NCI-H82 treated with DMSO at 0.1 percent for 48 hours (cell line): ENCODE results near the gene NRXN3.

Source experiments
- DNase-seq: peaks from one replicate; lab custom pipeline; 2025; ENCODE audit not compliant: unreplicated experiment; lab: John Stamatoyannopoulos, UW

Gene NRXN3

DNA sequence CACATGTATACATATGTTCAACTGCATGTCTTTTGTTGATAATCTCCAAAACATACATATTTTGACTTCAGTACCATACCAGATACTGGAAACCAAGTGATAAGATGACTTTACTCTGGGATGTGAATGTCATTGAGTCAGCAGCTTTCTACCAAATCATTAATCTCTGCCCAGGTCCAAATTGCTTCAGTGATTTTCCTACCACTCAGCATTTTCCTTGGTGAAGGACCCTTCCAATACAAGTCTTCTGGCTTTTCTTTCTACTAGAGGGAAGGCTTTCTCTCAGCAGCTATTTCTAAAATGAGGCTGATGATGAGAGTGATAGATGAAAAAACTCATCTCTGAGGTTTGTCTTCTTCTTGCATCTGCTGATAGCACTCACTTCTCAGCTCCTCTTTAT lies 1008.5 kb downstream of the NRXN3 start:
- no peak for DNase-seq

DNA sequence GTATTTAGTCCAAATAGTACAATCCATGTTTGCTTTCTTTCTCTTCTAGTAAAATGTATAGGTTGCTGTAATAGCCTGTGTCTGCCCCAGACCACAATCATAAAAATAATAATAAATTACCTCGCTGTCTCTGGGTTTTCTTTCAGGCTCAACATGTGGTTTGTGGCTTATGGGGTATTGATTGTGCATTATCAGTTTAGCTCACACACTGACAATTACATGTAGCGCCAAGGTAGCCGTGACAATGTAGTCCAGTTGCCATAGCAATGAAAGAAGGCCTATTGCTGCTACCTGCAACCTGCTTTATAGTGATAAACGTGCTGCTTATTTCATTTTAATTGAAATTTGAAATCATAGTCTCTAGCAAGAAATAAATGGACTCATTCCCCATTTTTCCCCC lies 1009.8 kb downstream of the NRXN3 start:
- no peak for DNase-seq

DNA sequence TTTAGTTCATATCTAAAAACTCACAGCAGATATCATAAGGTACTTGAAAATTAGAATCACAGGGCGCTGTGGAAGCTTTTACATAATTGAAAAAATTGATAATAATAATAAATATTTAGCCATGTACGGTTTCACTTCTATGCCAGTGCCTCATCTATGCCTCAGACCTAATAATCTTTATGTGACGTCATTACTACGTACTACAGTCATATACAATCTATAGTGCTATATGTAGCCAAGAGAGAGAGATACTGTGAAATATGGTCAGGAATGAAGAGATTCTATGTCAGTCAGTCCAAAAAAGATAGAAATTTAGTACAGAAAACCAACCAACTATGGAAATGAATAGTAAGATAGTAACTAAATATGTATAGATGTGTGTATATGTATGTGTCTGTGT lies 1010.5 kb downstream of the NRXN3 start:
- no peak for DNase-seq

DNA sequence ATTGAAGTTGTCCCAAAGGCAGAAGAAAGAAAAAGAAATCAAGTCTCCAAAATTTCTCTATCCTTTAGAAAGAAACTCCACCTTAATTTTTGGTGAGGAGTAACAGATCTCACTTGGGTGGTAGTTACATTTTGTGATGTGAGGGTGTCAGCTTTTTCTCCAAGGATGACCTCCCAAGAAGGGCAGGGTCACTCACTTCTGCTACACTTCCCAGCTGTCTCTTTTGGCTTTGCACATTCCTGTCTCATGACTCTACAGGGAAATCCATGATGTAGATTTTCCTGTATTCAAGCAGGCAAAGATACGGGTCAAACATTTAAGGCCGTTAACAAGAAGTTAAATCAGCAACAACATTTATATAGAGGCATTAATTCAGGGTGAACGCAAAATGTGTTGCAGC lies 1016.4 kb downstream of the NRXN3 start:
- DNase-seq = no peak

DNA sequence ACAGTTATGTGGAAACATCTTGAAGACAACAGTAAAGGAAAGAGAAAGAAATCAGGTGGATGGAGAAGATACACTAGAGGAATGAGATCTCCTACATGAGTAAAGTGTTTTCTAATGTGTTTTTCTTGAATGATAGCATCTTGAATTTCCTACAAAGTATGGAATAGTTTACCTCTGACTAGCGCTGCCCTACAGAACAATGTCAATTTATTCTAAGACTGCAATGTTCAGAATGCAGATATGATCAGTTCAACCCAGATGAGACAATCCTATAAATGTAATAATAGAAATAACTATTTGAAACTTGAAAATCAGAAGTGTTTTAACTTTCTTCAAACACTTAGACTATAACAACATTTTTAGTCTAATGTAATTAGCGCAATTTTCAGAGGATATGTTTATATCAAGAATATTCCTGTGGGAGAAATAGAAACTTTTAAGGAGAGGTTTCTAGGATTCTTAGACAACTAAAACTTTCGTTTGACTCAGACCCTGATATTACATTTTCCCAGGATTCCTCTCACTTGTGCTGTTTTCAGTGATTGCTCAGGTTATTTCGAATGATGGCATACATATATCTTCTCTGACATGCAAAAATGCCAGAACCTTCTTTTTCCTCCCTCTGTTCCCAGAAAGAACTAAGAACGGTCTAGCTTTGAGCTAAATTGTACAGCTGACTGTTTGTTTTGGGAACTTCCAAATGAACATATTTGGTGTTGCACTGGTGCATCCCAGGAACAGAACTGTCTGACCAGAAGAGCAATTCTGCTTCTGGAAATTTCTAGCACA lies 1023.7 kb downstream of the NRXN3 start:
- DNase-seq = no peak

DNA sequence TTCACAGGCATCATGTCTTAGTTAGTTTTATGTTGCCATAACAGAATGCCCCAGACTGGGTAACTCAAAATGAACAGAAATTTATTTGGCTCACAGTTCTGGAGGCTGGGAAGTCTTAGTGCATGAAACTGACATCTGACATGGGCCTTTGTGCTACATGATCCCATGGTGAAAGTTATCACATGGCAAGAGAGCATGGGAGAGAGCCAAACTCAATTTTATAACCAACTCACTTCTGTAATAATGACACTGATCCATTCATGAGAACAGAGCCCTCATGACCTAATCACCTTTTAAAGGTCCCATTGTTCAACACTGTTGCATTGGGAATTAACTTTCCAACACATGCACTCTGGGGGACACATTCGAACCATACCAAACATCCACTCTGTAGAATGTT lies 1026.0 kb downstream of the NRXN3 start:
- DNase-seq = no peak

DNA sequence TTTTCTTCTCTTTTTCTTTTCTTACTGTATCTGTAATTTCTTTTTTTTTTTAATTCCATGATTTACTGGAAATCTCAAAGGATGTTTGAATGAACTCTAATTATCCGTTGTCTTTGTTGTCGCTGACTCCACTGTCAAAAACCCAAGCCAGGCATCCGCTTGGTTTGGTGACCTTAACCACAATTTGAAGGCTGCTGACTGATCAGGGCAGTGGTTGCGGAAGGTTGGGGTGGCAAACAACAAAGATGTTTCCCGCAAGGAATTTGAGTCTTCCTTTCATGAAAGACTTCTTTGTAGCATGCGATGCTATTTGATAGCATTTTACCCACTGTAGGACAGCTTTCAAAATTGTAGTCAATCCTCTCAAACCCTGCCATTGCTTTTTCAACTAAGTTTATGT lies 1027.3 kb downstream of the NRXN3 start:
- no peak for DNase-seq

DNA sequence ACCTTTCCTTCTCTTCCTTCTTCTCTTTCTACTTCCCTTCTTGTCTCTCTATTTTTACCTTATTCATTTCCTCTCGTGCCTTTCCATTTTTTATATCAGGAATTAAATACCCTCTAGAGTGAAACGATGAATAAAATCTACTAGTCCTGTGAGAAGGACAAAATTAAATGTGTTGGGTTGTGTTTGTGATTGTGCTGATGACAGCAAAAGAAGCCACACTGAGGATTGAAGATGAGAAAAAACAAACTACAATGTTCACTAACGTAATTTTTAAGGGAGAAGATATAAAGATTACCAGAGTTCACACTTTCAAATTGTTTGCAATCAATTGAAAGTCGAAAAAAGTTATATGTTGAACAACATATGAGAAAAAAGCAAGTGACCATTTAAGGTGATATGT lies 1029.0 kb downstream of the NRXN3 start:
- DNase-seq = no peak

DNA sequence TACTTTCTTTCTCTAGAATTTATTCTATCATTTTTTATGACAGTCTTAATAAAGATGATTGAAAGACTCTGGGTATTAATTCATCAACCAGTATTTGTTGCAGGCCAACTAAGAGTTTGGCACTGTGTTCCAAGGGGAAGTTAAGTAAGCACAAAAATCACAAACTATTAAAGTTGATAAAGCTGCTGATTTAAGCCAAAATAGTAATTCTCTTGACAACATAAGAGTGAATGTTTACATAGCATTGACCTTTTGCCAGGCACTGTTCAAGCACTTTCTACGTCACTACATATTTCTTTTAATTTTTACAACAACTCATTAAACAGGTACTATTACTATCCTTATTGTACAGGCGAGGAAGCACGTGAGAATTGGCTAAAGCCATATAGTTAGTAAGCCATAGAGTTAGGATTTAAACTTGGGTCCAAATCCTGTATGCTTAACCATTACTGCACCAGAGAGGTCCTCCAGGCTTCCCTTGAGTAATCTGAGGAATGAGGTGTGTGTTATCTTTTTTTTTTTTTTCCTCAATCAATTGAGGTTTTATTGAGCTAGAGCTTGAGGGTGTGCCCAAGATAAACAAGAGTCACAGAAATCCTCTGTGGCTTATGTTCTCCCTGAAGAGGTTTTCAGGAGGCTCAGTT lies 1031.5 kb downstream of the NRXN3 start:
- DNase-seq = no peak

DNA sequence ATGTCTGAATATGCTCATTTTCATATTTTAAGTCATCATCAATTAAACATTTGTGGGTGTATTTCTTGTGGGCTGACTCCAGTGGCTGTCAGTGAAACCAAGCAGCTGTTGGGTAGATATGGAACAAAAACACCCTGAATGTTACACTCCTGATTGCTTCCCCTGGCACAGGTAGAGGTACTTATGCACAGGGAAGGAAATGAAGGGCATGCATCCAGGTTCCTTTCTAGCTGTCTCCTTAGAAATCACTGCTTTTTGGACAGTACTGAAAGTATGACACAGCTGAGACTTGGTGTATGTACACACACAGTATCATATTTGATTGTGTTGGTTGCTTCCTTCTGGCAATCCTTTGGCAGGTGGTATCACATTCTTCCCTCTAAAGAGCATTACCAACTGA lies 1034.4 kb downstream of the NRXN3 start:
- no peak for DNase-seq

DNA sequence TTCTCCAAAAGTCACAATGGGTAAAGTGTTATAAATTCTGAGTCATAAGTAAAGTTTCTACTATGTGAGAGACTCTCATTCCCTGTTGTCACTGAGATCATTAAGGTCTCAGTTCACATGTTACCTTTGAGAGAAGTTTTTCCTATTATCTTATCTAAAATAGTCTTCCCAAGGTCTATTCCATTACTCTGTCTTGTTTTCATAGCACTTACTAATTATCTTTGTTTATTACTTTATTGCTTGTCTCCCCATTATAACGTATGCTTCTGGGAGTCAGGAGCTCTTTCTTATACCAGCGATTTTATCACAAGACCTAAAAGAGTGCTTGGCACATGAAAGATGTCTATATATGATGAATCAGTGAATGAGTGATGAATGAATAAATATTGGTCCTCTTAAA lies 1039.2 kb downstream of the NRXN3 start:
- DNase-seq = no peak

DNA sequence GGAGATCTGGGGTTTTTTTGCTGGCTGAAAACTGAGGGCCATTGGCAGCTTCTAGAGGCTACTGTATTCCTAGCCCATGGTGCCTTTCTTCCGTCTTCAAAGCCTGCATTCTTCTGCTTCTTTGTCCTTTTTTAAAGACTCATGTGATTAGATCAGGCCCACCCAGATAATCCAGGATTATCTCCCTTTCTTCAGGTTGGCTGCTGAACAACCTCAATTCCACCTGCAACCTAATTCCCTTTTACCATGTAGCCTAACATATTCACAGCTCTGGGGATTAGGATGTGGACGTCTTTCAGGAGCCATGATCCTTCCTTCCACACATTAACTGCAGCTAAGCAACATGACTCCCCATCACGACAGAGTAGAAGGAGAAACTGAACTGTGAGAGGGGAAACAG lies 1055.6 kb downstream of the NRXN3 start:
- no peak for DNase-seq

DNA sequence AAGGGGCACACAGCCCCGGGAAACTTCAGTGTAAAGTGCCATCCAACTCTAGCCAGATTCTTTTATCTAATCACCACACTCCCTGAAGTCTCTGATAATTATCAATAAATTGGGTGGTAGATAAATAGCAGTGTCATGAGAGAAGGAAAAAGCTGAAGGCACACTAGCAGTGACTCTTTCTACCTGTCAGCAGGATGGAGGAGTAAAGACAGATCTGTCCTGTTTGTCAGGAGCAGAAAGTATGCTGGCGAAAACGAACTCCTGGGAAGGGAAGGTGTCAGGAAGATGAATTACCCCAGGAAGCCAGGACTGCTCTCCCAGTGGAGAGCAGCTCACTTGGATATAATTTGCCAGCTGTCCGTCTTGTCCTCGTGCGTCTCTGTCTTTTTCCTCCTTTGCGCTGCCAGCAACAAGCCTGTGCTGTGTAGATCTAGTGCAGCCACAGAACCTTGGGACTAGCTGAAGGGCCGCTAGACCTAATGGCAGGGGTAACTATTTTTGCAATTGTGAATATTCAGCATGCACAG lies 1059.3 kb downstream of the NRXN3 start:
- no peak for DNase-seq

DNA sequence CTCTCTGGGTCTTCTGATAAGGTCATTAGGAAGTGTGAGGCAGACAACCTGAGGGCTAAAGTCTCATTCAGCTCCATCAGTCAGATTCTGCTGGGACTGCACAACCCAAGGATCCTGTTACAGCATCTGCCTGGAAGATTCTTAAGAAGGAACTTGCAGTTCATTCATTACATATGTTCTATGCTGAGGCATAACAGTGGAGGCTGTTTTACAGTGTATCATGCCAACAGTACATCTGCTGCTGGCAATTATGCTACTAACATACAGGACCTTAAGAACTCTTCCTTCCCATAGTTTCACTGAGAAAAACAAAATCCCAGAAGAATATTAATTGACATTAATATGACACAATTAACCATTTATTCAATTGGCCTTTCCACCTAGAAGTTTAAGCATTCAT lies 1072.5 kb downstream of the NRXN3 start:
- DNase-seq = no peak

DNA sequence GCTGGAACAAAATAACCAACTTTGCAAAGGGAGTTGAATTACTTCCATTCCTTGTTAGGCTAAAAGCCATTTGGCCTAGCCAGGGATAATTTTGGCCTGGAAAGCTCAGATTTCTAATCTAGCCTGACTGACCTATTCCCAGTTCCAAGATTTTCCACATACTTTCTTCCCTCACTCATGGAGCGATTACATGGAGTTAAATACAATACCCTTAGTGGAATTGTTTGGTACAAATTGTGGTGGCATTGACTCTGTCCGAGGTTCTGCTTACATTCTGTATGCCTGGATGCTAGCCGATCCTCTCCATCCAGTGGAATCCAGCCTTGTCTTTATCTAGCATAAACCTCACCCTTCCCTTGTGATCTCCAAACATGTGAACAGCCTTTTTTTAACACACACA lies 1076.0 kb downstream of the NRXN3 start:
- DNase-seq = no peak

DNA sequence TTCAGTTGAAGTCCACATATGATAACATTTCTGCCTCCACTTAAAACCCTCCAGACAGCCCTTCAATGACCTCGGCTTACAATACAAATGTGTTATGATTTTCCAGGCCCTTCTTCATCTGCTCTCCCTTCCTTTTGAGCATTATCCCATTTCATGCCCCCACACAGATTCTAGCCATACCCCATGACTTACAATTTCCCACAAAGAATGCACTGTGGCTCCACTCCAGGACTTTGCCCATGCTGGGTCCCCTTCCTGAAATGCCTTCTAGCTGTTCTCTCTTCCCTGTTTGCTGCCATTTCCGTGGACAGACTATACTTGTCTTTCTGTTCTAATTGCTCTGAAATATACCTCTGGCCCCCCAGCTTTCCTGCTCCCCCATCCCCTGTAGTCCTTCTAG lies 1078.0 kb downstream of the NRXN3 start:
- DNase-seq = no peak

DNA sequence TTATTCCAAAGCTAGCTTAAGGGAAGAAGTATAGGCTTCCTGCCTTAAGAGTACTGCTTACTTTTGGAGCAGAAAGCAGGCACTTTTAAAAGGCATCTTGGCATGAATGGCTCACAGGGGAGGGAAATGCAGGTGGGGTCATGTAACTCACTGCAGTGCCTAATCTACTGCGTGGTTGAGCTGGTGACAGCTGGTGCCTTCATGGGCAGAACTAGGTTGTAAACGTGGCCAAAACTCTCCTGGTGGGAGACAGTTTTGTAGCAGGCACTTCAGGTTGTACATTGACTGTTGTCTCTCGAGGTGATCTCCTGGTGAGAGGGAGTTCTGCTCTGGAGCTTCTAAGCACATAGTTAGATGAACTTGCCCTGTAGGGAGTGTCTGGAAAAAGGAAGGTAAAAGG lies 1078.6 kb downstream of the NRXN3 start:
- DNase-seq = no peak

DNA sequence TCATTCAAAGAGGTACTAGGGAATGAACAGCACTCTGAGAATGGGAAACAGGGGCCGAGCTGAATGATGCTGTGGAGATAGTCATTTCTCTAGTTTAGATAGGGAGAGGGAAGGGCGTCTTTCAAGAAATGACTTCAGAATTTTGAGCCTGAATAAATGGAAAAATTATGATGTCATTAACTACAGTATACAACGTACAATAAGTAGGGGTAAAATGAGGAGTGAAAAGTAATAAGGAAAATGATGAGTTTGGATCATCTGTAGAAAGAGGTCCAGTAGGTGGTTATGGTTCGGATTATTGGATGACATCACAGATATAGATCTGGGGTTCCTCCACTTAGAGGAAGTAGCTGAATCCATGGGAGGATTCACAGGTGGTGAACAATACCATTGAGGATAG lies 1081.1 kb downstream of the NRXN3 start:
- DNase-seq = no peak

DNA sequence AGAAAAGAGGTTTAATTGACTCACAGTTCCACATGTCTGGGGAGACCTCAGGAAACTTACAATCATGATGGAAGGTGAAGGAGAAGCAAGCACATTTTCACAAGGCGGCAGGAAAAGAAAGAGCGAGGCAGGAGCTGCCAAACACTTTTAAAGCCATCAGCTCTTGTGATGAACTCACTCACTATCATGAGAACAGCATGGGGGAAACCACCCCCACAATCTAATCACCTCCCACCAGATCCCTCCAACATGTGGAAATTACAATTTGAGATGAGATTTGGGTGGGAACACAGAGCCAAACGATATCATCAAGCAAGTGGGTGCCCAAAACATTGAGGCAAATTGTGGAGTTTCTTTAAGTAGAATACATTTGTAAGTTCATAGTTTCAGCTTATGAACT lies 1083.4 kb downstream of the NRXN3 start:
- no peak for DNase-seq

DNA sequence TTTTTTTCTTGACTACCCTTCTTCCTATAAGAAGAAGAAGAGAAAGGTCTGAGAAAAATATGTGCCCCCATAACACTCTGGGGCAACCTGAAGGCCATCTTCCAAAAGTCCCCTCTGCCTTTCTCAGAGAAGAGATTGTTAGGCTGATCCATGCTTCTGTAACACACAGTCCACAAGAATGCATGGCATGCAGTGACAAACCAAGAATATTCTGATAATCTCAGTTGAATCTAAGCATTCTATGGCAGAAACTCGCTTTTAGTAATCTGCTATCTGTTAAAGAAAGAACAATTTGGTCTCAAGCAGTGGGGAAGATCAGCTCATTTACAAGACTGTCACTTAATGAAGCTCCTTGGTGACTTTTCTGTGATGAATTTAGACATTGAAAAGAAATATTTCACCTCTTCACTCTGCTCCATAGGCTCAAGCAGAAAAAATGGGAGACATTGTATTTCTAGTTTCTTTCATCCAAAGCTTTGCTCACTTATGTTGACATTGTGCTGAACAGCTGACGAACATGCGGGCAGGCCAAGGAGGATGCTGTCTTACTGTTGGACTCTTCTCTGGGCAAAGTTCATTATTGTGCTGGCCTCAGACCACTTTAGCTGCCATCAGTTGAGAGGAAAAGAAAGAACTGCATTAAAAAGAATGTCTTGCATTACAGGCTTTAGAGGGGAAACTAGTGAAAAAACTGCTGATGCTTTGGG lies 1084.0 kb downstream of the NRXN3 start:
- no peak for DNase-seq

DNA sequence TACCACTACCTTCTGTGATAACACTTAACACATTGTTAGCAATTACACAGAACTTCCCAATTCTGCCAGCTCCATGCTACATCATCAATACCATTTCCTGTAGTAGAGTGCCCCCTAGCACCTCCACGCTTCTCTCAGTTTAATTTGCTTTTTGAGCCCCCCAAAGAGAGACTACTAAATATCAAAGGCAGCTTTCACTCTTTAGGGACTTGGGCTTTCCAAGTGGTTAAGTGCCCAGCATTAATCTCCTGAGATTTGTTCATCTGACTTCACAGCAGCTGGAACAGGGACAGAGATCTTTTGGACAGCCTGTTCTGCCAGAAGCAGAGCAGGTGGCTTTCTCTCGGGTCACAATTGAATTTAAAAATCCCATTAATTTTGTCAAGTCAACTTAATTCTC lies 1086.2 kb downstream of the NRXN3 start:
- DNase-seq = peak; percentile 17

DNA sequence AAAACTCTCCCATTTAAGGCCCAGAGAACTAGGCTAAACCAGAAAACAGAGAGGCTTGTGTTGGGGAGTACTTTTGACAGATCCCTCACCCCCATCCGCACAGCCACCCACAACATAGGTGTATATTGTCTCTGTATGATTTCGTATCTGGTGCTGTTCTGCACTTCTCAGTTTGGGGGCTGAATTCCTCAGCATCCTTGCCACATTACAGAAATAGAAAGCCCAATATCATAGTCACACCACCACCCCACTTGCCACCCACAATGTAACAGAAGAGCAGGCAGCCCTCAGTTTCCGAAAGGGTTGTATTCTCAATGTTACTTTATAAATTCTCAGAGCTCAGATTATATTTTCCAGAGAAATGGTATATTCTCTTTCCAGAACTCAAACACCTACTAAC lies 1090.2 kb downstream of the NRXN3 start:
- DNase-seq = no peak
